Activated effector memory CD4-positive, alpha-beta T cell treated with anti-CD3 and anti-CD28 coated beads, Interleukin-2, amount 50 U/mL, for 16 hours (primary cell): ENCODE data around the gene GASK1A.
"Not testable (repeated sequence)": the region's sequence is repeated elsewhere in the genome, so short reads cannot be mapped to it uniquely, and the experiment has no call there.

Experiments
- DNase-seq: peaks from one replicate; pipeline ENCODE4 v3.0.0-alpha.2; 2020

The GASK1A gene

DNA sequence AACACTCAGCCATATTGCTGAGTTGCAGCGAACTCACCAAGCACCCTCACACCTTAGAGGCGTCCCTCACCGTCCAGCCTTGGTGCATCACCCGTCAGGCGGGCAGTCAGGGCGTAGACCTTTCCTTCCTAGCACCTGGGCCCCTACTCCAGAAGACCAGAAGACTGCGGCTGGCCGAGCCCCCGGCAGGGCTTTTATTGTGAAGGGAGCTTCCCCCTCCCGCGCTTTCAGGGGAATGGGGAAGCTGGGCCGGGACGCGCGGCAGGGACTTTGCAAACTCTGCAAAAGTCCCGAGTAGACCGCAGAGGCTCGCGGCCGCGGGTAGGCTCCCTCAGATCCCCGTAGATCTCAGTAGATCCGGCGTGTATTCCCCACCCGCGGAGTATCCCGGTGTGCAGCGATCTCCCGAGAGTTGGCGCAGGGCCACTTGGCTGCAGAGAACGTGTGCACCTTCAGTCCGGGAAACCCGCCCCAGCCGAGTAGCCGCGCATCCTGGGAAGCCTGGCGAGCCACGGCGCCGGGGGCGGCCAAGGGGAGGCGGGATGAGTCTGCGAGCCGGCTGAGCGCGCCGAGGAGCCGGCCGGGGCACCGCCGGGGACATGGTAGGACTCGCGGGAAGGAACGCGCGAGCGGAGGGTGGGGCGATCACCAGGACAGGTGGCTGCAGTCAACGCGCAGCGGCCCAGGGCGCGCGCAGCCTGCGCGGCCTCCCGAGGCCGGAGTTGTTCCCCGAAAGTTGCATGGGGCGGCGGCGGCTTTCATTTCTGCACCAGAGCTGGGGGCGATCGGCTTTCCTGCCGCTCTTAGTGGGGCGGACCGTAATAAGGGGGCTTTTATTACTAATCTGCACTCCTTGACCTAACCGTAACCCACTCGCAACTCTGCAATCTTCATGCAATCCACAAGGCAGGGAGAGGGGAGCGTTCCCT, at the start of gene GASK1A:
TSS of gene GASK1A (plus strand) at position 268 of the 929 bp plus-strand sequence. CDS start at position 600, 332 bp downstream.
- no peak for DNase-seq

DNA sequence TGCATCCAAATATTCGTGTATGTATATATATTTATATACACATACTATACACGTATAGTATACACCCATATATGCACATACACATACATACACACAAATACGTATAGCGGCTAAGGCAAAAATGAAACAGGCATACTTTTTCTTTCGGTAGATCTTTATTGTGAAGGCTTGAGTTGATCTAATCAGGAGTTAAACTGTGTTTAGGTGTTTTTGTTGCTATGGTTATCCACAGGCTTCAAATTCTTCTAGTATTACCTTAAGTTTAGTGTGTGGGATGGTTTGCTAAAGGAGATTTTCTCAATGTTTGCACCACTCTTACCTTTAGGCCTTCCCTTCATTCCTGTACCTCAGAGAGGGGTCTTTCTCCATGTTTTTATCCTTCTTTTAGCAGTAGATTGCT, 45.0 kb upstream of the GASK1A start:
- DNase-seq: no peak

DNA sequence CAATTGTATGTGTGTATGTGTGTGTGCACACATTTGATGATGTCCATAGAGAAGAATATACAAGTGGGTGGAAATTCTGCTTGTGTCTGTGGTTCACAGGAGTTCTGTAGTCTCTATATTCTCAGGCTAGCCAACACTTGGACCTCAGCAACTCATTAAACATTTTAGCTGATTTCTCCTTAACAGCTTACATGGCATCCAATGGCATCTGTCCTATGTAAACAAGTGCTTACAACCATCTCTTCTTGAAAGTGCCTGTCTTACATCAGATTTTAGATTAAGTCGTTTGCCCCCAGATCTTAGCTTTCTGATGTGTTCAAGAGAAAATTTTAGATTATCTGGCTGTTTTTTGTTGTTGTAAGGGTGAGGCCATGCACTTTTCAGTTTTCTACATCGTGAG, 44.2 kb upstream of the GASK1A start:
- DNase-seq: no peak

DNA sequence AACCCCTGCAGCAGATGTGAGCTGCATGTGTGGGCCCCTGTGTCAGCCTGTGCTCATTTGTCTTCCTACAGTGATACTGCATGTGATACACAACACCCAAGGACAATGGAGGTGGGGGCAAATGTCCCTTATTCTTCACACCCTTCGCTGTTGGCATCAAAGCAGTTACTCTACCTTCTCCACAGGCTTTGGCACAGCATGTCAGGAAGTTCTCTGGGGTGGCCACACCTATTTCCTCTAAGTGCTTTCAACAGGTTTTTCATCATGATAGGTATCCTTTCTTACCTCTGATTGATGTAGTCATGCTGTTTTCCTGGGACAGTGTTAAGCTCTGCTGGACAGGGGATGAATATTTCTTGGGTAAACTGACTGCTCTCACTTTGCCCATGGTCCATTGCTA, 43.6 kb upstream of the GASK1A start:
- DNase-seq: no peak

DNA sequence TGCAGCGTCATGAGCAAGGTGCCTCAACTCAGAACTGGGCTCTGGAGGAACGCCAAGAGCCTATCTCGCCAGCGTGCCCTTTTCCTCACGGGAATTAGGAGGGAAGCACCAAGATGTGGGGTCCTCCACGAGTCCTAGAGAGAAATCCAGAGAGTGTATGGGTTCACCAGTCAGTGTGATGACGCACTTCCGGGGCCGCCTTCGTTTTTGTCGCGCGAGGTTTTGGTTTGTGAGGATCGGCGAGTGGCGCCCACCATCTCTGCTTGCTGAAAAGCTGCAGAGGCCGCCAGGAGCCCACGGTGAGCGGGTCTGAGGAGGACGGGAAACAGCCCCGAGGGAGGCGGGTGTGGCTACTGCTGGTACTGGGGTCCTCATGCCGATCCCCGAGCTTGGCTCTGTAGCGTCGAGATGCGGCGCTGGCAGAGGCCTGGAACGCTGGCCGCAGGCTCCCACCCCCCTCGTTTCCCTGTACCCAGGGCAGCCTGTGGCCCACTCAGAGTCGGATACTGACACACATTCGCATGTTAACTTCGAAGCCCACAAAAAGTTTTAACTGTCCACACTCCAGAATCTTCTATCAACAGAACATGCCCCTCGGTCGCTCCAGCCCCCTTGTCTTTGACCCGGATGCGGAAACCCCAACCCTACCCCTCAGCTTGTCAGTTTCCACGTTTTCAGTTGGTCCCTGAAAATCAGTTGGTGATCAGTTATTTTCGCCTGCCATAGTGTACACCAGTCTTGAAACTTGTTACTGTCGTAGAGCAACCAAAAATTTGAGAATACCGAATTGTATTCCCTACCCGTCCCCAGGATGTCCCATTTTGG, 42.7 kb upstream of the GASK1A start:
- DNase-seq: no peak

DNA sequence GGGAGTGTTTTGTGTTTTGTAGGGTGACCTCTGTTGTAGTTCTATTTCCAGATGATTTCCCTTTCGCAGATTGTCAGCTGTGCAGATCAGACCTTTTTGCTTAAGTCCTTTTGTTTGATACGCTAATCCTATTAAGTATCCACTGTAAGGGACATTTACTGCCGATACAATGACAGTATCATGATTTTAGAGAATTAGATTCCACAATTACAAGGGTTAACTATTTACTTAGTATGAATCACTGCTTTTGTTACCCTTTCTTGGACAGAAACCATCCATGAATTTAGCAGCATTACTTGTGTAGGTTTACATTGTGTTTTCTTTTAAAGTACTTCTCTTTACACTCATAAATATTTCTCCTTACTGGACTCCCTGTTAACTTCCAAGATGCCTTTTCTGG, 41.8 kb upstream of the GASK1A start:
- no peak for DNase-seq

DNA sequence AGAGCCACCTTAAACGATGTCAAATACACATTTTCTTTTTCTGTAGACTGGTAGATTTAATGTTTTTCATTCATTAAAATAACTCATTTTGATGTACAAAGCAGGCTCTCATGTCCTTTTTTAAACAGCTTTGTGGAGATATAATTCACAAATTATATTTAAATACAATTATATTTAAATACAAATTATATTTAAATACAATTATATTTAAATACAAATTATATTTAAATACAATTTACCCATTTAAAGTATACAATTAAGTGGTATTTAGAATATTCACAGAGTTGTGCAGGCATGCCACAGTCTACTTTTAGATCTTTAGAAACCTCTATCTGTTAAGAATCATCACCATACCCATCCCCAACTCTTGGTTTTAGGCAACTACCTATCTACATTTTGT, 36.4 kb upstream of the GASK1A start:
- DNase-seq: no peak

DNA sequence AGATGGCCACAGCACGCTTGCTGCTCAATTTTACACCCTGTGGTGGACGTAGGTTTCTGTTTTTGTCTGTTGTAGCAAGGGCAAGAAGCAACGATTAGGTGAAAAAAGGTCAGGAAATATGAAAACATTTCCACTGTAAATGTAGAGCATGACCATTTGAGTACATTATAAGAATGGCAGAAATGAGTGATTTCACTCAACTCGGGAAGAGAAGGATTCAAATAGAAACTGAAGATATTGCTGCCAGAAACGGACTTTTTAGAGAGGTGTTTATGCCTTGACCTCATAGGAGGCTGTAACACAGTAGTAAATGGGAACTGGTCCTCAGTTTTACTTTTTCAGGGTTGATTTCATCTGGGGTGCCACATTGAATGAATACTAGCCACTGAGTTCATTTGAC, 33.1 kb upstream of the GASK1A start:
- no peak for DNase-seq

DNA sequence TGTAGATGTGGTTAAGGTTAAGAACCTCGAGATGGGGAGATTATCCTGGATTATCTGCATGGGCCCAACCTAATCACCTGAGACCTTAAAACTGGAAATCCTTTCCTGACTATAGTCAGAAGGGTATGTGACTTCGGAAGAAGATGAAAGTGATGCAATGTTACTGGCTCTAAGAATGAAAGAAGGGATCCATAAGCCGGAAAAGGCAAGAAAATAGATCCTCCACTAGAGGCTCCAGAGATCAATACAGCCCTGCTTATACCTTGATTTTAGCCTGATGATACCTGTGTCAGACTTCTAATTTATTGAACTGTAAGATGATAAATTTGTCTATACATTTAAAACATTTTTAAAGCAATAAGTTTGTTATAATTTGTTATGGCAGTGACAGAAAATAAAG, 21.5 kb upstream of the GASK1A start:
- DNase-seq: no peak

DNA sequence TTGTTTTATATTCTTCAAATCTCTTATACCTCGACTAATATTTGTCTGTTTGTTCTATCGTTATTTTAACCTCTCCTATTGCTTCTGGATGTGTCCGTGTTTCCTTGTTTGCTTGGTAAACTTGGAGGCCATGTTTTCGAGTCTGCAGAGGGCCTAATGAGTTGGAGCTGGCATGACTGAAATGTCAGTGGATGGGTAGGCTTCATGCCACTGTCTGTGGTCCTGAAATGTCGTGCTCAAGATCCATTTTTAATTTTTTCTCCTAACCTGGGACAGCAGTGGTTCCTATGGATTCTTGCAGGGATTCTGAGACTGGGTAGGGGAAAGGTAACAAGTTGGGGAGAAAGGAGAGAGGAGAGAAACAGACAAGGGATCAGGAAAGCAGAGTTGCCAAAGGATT, 18.8 kb upstream of the GASK1A start:
- no peak for DNase-seq

DNA sequence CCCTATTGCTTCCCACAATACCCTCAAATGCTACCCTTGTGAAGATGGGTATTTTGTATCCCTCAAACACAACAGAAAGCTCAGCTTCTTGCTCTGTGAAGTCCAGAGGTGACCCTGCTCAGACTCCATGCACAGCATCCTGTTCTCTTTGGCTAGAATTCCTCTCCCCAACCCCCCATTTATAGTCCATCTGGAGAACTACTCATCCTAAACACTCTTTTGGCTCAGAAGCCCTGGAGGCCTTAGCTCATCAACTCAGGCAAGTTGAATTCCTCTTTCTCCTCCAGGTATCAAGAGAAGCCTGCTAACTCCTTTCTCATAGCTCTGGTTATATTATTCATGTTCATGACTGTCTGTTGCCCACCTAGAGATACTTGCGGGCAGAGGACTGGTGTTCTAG, 18.3 kb upstream of the GASK1A start:
- DNase-seq: no peak

DNA sequence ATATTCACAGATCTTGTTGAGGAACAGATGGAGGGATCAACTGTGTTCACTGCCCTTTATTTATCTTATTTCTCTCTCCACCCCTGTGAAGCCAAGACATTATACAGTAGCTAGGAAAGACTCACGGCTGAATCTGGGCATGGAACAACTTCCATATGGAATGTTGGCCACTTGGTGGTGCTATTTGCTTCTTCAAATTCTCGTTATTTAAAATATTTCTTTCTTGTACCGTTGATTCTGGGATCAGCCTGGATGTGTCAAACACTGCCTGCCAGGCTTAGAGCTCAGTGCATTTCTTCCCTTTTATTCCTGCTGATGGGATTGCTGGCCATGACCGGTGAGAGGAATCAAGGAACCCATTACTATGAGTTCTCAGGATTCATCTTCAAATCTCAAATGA, 17.5 kb upstream of the GASK1A start:
- DNase-seq: no peak

DNA sequence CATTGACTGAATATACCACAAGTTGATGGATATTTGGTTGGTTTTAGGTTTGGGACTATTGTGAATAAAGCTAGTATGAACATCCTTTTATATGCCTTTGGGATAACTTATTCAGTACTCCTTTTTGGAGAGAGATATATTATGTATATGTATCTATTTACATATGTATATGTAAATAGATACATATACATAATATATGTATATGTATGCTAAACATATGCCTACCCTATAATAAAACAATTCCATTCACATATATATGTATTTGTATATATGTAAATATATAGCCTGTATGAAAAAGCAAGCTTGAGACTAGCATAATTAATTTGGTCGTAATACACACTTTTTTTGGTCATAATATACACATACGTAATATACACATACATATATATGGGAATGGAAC, 15.8 kb upstream of the GASK1A start:
- no peak for DNase-seq

DNA sequence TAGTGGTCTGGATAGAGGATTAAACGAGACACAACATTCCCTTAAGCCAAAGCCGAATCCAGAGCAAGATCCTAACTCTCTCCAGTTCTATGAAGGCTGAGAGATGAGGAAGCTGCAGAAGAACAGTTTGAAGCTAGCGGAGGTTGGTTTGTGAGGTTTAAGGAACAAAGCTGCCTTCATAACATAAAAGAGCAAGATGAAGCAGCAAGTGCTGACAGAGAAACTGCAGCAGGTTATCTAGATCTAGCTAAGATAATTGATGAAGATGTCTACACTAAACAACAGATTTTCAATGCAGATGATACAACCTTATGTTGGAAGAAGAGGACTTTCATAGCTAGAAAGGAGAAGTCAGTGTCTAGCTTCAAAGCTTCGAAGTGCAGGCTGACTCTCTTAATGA, 14.8 kb upstream of the GASK1A start:
- no peak for DNase-seq

DNA sequence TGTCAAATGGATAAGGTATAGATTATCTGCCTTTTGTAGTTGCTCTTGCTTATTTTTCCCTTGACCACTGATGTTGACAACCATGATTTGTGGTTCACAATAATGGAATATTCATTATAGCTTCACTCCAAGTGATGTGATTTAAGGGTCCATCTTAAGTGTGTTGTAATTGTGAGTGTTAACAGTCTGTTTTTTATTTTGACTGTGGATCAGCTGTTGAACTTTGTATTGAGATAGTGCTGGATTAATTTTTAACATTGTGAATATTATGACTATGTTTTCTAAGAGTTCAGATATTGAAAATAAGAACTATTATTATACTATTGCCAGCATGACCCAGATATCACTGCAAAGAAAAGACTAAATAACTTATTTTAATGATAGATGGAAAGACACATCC, 8.6 kb upstream of the GASK1A start:
- DNase-seq: no peak

DNA sequence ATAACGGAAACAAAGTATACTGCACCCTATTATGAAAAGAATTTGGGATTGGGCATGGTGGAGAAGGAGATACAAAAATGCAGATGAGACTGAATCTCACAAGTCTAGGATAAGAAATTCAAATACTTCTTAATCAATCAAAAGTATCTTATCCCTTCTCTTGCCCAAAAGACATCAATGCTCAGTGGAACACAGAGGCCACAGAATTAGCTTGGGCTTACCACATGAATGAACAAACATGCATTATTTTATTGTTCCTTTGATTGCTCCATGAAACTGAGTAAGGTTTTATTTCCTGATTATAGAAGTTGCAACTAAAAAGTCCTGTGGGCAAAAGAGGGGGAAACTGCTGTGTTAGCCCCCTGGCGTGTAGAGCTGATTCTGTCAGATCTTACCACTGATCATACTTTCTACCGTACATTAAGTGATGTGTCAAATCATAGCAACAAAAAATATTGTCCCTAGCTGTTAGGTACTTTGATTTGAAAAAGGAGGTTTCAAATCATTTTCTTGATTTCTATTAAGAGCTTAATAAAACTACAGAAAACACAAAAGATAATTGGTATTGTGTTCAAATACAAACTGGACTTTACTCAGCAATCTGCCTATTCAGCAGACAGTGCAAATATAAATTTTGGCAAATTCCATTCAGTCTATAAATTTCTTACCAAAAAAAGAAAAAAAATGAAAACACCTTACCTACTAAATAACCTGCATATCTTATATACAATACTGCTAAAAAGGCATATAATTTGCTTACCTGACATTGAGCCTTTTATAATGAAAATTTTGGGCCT, 7.9 kb upstream of the GASK1A start:
- DNase-seq: no peak

DNA sequence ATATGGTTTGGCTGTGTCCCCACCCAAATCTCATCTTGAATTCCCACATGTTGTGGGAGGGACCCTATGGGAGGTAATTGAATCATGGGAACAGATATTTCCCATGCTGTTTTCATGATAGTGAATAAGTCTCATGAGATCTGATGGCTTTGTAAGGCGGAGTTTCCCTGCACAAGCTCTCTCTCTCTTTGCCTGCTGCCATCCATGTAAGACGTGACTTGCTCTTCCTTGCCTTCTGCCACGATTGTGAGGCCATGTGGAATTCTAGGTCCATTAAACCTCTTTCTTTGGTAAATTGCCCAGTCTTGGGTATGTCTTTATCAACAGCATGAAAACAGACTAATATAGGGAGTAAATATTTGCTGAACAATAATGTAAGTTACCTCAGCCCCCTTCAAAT, 4.2 kb upstream of the GASK1A start:
- DNase-seq: not testable (repeated sequence)

DNA sequence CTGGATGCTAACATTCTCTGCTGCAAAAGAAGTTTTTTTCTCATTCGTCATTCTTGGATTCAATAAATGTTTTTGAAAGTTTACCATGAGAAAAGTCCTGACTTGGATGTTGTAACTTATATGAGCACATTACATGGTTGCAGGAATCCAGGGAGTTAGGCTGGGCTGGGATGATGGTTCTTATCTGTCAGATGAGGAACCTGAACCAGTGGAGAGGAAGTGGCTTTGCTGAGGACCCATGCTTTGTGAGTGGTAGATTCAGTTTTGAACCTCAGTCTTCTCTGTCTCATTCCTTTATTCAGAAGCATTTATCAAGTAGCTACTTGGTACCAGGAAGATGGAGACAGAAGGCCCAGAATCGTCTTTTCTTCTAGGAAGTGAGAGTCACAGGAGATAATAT, 3.7 kb upstream of the GASK1A start:
- DNase-seq: no peak

DNA sequence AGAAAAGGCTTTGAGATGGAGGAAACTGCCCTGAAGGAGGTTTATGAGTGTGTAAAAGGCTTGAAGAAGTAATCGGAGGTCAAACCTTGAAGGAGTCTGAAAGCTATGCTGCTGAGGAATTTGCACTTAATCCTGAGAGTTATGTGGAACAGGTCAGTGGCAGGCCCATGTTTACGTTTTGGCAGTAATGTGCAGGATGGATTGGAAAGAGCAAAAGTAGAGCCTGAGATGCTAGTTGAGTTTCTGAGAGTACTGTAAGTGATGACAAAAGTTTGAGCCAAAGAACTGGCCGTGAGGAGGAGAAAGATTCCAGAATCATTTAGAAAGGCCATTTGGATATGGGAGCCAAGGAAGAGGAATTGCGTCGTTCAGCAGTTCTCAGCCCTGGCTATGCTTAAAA, 3.2 kb upstream of the GASK1A start:
- no peak for DNase-seq

DNA sequence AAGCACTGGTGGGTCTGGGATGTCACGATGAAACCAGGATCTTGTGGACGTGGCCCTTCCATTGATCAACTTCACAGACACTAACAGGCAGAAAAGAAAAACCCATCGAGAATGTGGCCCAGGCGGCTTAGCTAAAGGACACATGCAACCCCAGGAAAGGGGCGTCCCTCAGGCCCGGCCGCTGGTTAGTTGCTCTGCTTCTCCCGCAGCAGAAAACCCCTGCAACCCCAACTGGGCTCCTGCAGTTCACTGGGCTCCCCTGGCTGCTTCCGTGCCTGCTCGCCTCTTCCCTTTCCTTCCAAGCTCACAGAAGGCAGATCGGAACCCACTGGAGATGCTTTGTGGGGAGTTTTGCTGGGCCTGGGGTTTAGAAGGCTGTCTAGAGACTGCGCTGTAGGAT, 1.1 kb downstream of the GASK1A start:
- DNase-seq: no peak

DNA sequence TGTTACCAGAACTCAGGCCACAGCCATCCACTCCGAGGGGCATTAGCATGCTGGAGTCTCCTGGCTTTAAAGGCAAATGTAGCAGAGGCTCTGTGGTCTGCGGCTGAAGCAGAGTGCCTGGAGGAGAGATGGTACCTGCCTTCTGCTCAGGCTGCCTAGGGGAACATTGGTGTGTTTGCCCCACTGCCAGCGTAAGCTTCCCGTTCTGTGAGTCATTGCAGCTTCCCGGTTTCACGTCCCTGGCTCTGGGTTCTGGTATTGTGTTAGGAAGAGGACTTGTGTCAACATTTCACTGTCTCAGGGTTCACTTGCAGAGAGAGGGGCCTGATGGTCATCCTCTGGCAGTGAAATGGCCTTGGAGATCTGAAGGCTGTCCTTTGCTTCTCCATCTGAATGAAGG, 1.8 kb downstream of the GASK1A start:
- no peak for DNase-seq

DNA sequence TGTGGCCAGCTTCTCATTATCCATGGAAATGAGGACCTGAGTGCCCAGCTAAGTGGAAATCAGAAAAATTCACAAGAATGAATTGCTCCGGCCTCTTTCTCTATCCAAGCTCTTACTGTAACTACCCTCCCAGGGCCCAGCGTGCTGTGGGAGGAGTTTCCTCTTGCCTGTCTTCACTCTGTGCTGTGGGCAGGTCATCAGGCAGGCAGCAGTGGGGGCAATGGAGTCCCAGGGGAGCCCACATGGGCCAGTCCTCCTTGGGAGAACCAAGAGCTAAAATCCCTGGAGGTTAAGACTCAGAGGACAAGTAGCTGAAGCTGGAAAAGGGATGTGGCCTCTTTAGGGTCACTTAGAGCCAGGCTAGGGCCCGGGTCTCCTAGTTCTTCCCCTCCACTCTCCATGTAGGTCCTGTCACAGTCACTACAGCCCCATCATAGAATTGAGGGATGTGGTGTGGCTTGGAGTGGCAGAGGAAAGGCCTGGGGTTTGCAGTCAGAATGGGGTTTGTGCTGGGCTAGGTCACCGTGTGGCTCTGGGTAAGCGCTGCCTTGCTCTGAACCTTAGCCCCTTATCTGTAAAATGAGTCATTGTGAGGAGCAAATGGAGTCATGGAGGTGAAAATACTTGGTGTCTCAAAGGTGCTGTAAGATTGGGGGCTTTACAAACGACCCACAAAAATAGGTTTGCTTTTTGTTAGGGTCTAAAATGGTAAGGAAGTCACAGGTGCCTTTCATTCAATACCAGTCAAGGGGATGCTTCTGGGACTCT, 3.7 kb downstream of the GASK1A start:
- DNase-seq: no peak

DNA sequence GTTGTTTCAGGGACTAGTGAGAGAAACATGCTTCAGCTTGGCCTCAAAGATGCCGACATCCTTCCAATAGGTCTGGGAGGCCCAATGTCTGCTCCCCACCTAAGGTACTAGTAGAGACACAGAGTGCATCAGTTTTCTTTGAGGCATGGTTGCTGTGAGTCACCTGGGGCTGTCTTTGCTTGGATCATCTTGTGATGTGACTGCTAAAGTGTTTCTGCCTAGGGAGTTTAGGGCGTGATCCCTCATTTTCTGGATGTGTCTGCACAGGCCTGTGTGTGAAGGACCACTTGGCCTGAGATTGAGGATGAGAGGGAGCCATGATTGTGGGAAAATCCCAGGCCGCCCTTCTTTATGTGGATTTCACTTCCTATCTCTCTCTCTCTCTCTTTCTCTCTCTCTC, 4.8 kb downstream of the GASK1A start:
- no peak for DNase-seq
